ENCODE measurements around the gene GUF1.

DNA sequence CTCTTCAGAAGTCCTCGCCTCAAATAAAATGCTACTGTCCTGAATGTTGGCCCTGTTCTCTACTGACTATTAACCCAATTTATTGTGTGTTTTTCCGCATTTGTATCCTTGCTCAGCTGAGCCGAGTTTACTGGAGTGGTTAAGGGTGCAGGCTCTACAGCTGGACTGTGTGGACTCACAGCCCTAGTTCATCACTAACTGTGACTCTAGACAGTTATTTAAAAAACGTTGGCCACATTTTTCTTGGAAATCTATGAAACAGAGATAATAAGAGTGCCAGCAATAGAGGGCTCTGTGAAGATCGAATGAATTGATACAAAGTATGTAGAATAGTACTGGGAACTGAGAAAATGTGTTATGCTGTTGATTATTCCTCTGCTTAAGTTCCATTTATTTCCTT lies 2.9 kb upstream of the GUF1 start:
- TF ChIP-seq, protein P1, sequence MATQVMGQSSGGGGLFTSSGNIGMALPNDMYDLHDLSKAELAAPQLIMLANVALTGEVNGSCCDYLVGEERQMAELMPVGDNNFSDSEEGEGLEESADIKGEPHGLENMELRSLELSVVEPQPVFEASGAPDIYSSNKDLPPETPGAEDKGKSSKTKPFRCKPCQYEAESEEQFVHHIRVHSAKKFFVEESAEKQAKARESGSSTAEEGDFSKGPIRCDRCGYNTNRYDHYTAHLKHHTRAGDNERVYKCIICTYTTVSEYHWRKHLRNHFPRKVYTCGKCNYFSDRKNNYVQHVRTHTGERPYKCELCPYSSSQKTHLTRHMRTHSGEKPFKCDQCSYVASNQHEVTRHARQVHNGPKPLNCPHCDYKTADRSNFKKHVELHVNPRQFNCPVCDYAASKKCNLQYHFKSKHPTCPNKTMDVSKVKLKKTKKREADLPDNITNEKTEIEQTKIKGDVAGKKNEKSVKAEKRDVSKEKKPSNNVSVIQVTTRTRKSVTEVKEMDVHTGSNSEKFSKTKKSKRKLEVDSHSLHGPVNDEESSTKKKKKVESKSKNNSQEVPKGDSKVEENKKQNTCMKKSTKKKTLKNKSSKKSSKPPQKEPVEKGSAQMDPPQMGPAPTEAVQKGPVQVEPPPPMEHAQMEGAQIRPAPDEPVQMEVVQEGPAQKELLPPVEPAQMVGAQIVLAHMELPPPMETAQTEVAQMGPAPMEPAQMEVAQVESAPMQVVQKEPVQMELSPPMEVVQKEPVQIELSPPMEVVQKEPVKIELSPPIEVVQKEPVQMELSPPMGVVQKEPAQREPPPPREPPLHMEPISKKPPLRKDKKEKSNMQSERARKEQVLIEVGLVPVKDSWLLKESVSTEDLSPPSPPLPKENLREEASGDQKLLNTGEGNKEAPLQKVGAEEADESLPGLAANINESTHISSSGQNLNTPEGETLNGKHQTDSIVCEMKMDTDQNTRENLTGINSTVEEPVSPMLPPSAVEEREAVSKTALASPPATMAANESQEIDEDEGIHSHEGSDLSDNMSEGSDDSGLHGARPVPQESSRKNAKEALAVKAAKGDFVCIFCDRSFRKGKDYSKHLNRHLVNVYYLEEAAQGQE (IDR thresholded peaks at IDR 0.05; ENCODE audit: low read depth, low read length): no peak
- no peak for TF ChIP-seq ETV6 (conservative IDR thresholded peaks at IDR 0.05 in 1 of 2, IDR thresholded peaks at IDR 0.05 in 1 of 2; ENCODE audit: borderline replicate concordance in 1 of 2, low read depth in 1 of 2)
- no peak for TF ChIP-seq RFX5 (IDR thresholded peaks at IDR 0.05; ENCODE audit: low read depth, low read length)
- no peak for TF ChIP-seq SREBF1 (IDR thresholded peaks at IDR 0.05; ENCODE audit: low read length)
- TF ChIP-seq POLR2A (IDR thresholded peaks at IDR 0.05; ENCODE audit: low read depth, low read length): no peak
- TF ChIP-seq JUND (IDR thresholded peaks at IDR 0.05; ENCODE audit: low read depth, low read length): no peak
- TF ChIP-seq, protein P2, sequence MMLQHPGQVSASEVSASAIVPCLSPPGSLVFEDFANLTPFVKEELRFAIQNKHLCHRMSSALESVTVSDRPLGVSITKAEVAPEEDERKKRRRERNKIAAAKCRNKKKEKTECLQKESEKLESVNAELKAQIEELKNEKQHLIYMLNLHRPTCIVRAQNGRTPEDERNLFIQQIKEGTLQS (IDR thresholded peaks at IDR 0.05; ENCODE audit: borderline replicate concordance, extremely low read depth, low read depth, low read length): no peak
- TF ChIP-seq EP300 (IDR thresholded peaks at IDR 0.05; ENCODE audit: borderline replicate concordance in 1 of 2, control insufficient read depth in 1 of 2, low read depth in 2 of 2, low read length in 2 of 2): no peak
- TF ChIP-seq HDAC2 (IDR thresholded peaks at IDR 0.05): no peak
- no peak for TF ChIP-seq RAD21 (IDR thresholded peaks at IDR 0.05; ENCODE audit: insufficient read depth, low read depth, low read length)
- TF ChIP-seq RCOR1 (conservative IDR thresholded peaks at IDR 0.05; ENCODE audit: low read depth, low read length): no peak
- TF ChIP-seq, protein P3, sequence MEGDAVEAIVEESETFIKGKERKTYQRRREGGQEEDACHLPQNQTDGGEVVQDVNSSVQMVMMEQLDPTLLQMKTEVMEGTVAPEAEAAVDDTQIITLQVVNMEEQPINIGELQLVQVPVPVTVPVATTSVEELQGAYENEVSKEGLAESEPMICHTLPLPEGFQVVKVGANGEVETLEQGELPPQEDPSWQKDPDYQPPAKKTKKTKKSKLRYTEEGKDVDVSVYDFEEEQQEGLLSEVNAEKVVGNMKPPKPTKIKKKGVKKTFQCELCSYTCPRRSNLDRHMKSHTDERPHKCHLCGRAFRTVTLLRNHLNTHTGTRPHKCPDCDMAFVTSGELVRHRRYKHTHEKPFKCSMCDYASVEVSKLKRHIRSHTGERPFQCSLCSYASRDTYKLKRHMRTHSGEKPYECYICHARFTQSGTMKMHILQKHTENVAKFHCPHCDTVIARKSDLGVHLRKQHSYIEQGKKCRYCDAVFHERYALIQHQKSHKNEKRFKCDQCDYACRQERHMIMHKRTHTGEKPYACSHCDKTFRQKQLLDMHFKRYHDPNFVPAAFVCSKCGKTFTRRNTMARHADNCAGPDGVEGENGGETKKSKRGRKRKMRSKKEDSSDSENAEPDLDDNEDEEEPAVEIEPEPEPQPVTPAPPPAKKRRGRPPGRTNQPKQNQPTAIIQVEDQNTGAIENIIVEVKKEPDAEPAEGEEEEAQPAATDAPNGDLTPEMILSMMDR (IDR thresholded peaks at IDR 0.05 in 2 of 3, conservative IDR thresholded peaks at IDR 0.05 in 1 of 3; ENCODE audit: control insufficient read depth in 2 of 3, extremely low read depth in 1 of 3, insufficient read depth in 1 of 3, low read depth in 3 of 3, low read length in 3 of 3): no peak
- no peak for TF ChIP-seq KDM1A (IDR thresholded peaks at IDR 0.05; ENCODE audit: borderline replicate concordance)
- TF ChIP-seq, protein P4, sequence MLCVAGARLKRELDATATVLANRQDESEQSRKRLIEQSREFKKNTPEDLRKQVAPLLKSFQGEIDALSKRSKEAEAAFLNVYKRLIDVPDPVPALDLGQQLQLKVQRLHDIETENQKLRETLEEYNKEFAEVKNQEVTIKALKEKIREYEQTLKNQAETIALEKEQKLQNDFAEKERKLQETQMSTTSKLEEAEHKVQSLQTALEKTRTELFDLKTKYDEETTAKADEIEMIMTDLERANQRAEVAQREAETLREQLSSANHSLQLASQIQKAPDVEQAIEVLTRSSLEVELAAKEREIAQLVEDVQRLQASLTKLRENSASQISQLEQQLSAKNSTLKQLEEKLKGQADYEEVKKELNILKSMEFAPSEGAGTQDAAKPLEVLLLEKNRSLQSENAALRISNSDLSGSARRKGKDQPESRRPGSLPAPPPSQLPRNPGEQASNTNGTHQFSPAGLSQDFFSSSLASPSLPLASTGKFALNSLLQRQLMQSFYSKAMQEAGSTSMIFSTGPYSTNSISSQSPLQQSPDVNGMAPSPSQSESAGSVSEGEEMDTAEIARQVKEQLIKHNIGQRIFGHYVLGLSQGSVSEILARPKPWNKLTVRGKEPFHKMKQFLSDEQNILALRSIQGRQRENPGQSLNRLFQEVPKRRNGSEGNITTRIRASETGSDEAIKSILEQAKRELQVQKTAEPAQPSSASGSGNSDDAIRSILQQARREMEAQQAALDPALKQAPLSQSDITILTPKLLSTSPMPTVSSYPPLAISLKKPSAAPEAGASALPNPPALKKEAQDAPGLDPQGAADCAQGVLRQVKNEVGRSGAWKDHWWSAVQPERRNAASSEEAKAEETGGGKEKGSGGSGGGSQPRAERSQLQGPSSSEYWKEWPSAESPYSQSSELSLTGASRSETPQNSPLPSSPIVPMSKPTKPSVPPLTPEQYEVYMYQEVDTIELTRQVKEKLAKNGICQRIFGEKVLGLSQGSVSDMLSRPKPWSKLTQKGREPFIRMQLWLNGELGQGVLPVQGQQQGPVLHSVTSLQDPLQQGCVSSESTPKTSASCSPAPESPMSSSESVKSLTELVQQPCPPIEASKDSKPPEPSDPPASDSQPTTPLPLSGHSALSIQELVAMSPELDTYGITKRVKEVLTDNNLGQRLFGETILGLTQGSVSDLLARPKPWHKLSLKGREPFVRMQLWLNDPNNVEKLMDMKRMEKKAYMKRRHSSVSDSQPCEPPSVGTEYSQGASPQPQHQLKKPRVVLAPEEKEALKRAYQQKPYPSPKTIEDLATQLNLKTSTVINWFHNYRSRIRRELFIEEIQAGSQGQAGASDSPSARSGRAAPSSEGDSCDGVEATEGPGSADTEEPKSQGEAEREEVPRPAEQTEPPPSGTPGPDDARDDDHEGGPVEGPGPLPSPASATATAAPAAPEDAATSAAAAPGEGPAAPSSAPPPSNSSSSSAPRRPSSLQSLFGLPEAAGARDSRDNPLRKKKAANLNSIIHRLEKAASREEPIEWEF (IDR thresholded peaks at IDR 0.05; ENCODE audit: insufficient replicate concordance, low read depth, low read length): no peak
